Nephron (organoid): ENCODE results near the gene UFSP1.

ENCODE experiments used
- H3K27ac Mint-ChIP-seq, 3 experiments: 2 replicates each; pipeline ENCODE4 v1.8.0; 2020; ENCODE audit warnings: mixed read lengths in 3 of 3, mild to moderate bottlenecking in 2 of 3, moderate library complexity in 1 of 3
- H3K27me3 Mint-ChIP-seq: 2 replicates; pipeline ENCODE4 v1.8.0; 2021; ENCODE audit warnings: low read depth, mild to moderate bottlenecking, moderate library complexity, mixed read lengths
- H3K36me3 Mint-ChIP-seq: 2 replicates; pipeline ENCODE4 v1.8.0; 2020; ENCODE audit warnings: low read depth, mixed read lengths
- H3K4me1 Mint-ChIP-seq: 2 replicates; pipeline ENCODE4 v1.8.0; 2020; ENCODE audit warnings: mixed read lengths
- H3K4me3 Mint-ChIP-seq, 3 experiments: 2 replicates each; pipeline ENCODE4 v1.8.0; 2020; ENCODE audit warnings: mild to moderate bottlenecking in 3 of 3, mixed read lengths in 3 of 3, moderate library complexity in 2 of 3
- H3K9me3 Mint-ChIP-seq: 2 replicates; pipeline ENCODE4 v1.8.0; 2020; ENCODE audit warnings: mixed read lengths
- CTCF ChIP-seq, 3 experiments: fragments of 200-600 bp; sonication (generic); IDR thresholded peaks; one replicate each; pipeline ENCODE4 v1.5.0; 2021; ENCODE audit warnings: antibody characterized with exemption in 3 of 3; ENCODE audit not compliant: unreplicated experiment in 3 of 3

The UFSP1 gene

DNA sequence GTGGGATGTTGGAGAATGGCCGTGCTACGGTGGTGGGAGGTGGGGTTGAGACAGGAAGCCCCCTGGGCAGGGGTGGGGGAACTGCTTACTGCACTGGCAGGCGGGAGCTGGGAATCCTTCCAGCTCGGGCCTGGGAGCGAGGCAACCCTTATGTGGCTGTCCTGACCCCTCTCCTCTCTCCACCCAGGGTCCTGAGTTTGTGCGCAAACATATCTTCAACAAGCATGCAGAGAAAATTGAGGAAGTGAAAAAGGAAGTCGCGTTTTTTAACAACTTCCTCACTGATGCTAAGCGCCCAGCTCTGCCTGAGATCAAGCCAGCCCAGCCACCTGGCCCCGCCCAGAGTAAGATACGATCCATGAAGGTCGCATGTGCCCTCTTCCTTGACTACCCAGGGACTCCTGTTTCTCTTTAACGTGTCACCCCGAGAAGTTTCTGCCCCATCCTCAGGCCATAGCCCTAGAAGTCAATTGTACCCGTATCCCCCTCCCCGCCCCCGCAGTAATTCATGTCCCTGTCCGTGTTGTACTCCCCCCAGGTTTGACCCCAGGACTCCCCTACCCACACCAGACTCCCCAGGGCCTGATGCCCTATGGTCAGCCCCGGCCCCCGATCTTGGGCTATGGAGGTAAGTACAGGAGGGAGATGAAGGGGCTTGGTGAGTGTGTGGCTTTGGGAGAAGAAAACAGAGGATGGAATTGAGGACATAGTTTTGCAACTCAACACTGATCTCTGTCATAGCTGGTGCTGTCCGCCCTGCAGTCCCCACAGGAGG is 1.8 kb downstream of the UFSP1 start:
- Mint-ChIP-seq H3K36me3 (peaks cover 60% of the 10 kb centered on the region), H3K27ac (peak overlapping the region; percentile 65 to 99 (median 73)), H3K9me3 (no peaks in the 10 kb centered on the region), H3K4me3 (peak overlapping the region; percentile 71 to 93 (median 89)), H3K27me3 (no peaks in the 10 kb centered on the region), H3K4me1 (peaks cover 55% of the 10 kb centered on the region)
- no peak for TF ChIP-seq CTCF (IDR thresholded peaks at IDR 0.05; ENCODE audit: unreplicated experiment in 3 of 3)

- no peak for TF ChIP-seq CTCF (IDR thresholded peaks at IDR 0.05; ENCODE audit: unreplicated experiment in 3 of 3)
- Mint-ChIP-seq H3K27me3 (no peaks in the 10 kb centered on the region), H3K4me1 (peaks cover 50% of the 10 kb centered on the region), H3K27ac (peak overlapping the region; percentile 65 to 99 (median 71)), H3K36me3 (peaks cover 67% of the 10 kb centered on the region), H3K9me3 (no peaks in the 10 kb centered on the region), H3K4me3 (peak overlapping the region; percentile 71 to 93 (median 89))
Observed at GRCh38 chr7:100886936-100887515, 2.5 kb downstream of the UFSP1 start.

DNA sequence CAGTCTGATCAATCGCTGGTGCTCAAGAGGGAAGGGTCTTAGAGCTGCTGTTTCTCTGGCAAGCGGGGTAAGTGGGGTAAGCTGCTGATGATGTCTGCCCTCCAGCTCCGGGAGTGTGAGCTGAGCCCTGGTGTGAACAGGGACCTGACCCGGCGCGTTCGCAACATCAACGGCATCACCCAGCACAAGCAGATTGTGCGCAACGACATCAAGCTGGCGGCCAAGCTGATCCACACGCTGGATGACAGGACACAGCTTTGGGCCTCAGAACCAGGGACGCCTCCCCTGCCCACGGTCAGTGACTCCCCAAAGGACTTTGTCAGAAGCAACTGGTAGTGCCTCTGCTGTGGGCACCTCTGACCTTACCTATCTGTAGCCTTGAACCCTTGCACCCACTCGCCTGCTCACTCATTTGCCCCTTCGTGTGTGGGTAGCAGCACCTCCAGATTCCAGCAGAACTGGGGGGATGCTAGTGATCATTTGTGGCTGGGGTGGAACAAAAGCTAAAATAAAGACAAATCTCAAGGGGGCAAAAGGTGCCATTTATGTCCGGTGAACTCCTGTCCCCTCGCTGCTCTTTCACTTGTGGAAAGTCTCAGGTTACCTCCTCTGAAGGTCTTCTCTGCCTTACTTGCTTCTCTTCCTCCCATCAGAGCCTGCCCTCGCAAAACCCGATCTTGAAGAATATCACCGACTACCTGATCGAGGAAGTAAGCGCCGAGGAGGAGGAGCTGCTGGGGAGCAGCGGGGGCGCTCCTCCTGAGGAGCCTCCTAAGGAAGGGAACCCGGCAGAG is 3.2 kb downstream of the UFSP1 start:
- TF ChIP-seq CTCF (IDR thresholded peaks at IDR 0.05; ENCODE audit: unreplicated experiment in 3 of 3), result no peak
- Mint-ChIP-seq H3K36me3 (peaks cover 72% of the 10 kb centered on the region), H3K9me3 (no peaks in the 10 kb centered on the region), H3K27me3 (no peaks in the 10 kb centered on the region), H3K4me3 (peak overlapping the region in 2 of 3 experiments; percentile 59 to 67), H3K27ac (peak overlapping the region in 2 of 3 experiments; percentile 18 to 99), H3K4me1 (peaks cover 43% of the 10 kb centered on the region)

DNA sequence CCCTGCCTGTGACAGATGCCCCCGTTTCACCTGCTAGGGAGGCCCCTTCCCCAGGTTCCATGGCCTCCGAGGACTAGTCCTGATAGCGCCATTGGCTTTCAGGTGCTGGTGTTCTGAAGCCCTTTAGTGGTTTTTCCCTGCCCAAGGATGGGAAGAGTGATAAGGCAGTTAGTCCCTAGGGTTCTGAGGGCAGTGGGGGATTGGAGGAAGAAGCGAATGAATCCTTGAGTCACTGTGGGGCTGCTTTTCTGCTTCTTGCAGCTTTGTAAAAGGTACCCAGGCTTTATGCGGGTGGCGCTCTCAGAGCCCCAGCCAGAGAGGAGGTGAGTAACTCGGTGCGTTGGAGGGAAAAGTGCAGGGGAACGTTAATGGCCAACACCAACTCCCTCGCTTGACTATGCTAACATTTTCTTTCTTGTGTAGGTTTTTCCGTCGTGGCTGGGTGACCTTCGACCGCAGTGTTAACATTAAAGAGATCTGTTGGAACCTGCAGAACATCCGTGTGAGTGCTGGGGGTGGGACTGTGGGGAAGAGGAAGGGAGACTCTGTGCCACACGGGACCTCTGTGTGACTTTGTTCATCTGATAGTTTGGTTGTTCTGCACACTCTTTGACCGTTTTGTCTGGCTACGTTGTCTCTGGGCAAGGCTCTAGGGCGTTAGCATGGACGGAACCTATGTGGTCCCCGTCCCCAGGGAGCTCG is 3.9 kb downstream of the UFSP1 start:
- Mint-ChIP-seq H3K9me3 (no peaks in the 10 kb centered on the region), H3K27ac (peak overlapping the region in 2 of 3 experiments; percentile 18 to 59), H3K4me3 (peak overlapping the region; percentile 29 to 59 (median 37)), H3K4me1 (peaks cover 40% of the 10 kb centered on the region), H3K27me3 (no peaks in the 10 kb centered on the region), H3K36me3 (peaks cover 78% of the 10 kb centered on the region)
- TF ChIP-seq CTCF (IDR thresholded peaks at IDR 0.05; ENCODE audit: unreplicated experiment in 3 of 3), result no peak

DNA sequence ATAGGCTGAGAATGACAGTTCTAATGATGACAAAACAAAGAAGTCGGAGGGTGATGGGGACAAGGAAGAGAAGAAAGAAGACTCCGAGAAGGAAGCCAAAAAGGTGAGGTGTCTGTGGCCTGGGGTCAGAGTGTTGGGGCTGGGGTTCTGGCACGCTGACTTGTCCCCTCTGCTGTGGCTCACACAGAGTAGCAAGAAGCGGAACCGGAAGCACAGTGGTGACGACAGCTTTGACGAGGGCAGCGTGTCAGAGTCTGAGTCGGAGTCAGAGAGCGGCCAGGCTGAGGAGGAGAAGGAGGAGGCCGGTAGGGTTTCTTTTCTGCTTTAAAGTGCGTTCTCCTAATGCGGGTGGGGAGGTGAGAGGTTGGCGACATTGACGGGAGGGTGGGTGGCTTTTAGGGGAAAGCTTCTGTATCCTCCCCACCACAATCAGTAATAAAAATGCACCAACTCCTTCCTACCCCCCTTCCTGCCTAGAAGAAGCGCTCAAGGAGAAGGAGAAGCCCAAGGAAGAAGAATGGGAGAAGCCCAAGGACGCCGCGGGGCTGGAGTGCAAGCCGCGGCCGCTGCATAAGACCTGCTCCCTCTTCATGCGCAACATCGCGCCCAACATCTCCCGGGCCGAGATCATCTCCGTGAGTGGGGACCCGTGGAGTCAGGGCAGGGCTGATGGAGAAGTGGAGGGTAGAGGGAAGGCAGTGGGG is 4.6 kb downstream of the UFSP1 start:
- Mint-ChIP-seq H3K36me3 (peaks cover 84% of the 10 kb centered on the region), H3K27me3 (no peaks in the 10 kb centered on the region), H3K9me3 (no peaks in the 10 kb centered on the region), H3K4me1 (peaks cover 37% of the 10 kb centered on the region), H3K4me3 (peak overlapping the region in 1 of 3 experiments; percentile 3), H3K27ac (peak overlapping the region in 1 of 3 experiments; percentile 59)
- TF ChIP-seq CTCF (IDR thresholded peaks at IDR 0.05; ENCODE audit: unreplicated experiment in 3 of 3), result no peak
